Activated CD4-positive, alpha-beta T cell treated with anti-CD3 and anti-CD28 coated beads, Interleukin-2, amount 50 U/mL, for 48 hours (primary cell): ENCODE results near the gene DPF3.

ENCODE experiments used
- DNase-seq, 2 experiments: peaks; one replicate each; pipeline ENCODE4 v3.0.0-alpha.2; 2020

The DPF3 gene

GRCh38 chr14:72904218-72904617 is 10.3 kb upstream of the DPF3 start:
- no peak for DNase-seq

DNA sequence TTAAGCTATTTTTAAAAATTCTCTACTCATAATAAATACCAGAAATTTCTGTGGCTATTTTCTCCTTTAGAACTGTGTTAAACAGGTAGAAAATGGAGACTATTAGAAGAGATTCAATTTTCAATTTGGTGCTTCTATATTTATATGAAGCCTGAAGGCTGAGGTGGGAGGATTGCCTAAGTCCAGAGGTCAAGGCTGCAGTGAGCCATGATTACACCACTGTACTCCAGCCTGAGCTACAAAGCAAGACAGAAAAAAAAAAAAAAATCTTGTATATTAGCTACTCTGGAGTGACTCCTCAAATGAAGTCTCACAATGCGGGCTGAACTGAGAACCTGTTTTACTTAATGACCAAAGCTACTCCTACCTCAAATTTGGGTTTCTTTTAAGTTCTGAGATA is 9.8 kb upstream of the DPF3 start:
- DNase-seq: no peak

DNA sequence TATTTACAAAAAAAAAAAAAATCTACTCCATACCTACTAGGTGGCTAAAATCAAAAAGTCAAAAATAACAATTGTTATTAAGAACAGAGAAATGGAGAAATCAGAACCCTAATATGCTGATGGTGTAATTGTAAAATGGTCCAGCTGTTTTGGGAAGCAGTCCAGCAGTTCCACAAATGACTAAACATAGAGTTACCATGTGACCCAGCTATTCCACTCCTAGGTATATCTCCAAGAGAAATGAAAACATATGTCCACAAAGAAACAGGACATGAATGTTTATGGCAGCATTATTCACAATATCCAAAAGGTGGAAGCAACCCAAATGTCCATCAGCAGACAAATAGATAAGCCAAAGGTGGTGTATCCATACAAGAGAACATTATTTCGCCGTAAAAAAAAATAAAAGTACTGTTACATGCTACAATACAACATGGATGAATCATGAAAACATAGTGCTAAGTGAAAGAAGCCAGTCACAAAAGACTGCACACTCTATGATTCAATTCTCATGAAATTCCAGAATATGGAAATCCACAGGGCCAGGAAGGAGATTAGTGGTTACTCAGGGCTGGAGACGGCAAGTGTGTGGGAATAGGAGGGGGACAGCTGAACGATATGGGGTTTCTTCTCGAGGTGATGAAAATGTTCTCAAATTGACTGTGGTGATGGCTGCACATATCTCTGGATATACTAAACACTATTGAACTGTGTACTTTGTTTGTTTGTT is 9.1 kb upstream of the DPF3 start:
- DNase-seq: no peak

GRCh38 chr14:72901361-72901760 is 7.5 kb upstream of the DPF3 start:
- DNase-seq: no peak

DNA sequence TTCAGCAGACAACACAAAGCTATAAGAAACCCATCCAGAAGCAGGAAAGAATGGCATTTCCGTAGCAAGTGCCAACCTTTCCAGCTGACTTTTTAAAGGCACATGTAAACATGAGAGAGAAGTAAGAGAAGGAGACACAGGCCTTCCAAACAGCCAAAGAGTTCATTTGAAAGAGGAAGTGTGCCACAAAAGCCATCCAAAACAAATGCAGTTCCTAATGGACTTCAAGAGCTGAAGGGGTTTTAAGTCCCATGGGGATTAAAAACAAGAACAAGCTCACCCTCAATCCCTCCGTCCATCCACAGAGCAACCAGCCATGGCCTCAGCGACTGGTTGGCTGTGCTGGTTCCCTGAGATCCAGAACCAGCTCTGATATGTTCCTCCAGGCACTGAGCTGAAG is 4.5 kb upstream of the DPF3 start:
- DNase-seq: no peak

DNA sequence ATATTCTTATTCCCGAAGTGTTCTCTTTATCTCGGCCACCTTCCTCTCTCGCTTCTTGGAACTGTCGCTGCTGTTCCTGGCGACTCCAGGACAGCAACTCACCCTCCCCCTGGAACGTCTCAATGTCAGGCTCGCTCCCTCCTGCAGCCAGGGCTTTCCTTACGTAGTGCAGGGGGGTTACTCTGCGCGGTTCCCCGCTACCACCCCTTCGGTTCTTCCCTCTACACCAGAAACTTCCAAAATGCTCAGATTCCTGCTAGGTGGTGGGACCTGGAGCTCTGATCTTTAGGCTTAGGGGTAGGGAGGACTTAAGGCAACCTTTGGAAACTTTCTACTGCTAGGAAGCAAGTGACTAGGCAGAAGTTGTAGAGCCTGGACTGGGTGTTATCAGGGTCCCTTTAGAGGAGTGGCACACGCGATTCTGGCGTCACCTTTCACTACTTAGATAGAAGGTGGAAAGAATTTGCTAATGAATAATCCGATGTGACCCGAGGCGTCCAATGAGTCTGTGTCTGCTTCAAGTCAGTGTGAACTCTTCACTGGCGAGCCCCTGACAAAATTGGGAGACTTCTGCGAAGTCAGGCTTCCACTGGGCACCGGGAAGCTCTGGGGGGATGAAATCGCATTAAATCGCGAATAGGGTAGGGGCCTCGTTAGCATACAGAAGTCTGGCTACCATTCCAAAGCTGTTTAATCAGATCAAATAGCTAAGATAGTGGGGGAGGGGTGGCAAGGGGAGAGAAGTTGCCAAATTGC is 900 bp upstream of the DPF3 start:
- DNase-seq: peak in 1 of 2 experiments; percentile 4

- DNase-seq: no peak
Observed at GRCh38 chr14:72894323-72894622, 372 bp upstream of the DPF3 start.

DNA sequence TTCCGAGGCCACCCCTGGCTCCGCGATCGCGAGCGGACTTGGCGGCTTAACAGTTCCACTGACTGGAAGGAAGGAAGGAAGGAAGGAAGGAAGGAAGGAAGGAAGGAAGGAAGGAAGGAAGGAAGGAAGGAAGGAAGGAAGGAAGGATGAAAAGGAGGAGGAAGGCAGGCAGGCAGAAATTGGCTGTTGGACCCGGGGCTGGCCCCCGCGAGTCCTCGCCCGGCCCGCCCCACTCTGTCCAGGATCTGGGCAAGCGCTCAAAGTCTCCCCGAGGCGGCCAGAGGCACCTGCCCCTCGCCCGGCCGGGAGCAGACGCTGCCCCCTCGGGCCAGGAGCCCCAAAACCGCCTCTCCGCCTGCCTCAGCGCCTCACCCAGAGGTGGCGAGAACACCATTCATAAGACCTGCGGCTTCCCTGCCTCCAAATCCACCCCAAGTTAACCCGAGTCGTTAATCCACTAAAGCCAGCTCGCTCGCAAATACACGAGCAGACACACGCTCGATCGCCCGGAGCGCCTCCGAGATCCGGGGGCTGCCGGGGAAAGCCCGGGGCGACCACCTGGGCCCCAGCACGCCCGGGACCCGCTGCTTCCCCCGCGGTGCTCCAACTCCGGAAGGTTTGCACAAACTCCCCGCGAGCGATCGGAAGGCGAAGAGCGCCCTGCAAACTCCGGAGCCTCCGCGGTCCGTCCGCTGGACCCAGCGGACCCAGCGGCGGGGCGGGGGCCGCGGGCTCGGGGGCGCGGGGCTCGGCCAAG is 844 bp downstream of the DPF3 start:
- peak; percentile 28 for DNase-seq

DNA sequence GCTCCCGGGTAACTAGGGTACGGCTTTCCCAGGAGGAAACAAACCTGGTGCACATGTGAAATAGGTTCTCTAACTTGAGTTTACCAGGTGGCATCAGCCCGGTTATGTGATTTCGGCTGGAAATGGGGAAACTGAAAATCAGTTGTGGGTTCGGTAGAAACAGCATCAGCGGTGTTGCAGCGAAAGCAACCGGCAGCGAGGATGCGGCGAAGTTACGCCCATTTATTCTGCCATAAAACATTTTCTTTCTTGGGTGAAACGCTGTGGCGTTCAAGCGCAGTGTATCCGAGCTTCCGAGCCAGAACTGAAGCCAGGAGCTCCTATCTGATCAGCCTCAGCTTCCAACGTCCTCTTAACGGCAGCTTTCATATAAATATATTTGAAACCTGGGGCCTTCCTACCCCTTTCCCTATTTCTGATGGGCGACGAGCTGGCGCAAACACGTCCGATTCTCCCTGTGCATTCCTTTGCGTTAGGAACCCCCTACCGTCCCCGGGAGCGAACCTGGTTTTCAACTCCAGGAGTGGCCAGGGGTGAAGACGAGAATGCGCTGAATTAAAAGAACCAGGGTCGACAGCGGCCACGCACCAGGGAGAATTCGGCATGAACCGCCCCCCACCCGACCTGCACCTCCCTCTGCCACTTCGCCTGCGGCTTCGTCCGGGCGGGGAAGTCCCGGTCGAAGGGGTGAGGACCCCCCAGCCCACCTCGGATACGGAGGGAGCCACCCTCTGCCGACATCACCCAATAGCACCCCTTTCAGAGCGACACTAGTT is 1.6 kb downstream of the DPF3 start:
- DNase-seq: peak; percentile 16 to 33

DNA sequence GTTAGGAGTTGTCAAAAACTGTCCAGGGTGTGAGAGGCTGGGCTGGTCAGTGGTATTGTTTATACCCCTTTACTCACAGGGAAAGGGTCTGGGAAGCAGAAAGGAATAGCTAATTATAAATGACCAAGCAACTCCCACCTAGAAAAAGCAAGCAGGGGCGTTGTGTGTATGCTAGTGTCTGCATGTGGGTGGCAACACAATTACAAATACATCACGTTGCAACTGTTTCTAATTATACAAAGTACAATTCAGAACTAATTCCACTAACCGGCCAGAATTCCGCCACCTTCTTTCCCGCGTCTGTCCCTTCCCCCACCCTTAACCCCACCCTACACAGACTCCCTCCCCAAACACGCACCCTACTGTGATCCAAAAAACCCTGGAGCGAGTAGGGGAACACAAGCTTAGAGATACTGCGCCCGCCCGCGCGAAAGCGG is 2.2 kb downstream of the DPF3 start:
- DNase-seq: no peak

DNA sequence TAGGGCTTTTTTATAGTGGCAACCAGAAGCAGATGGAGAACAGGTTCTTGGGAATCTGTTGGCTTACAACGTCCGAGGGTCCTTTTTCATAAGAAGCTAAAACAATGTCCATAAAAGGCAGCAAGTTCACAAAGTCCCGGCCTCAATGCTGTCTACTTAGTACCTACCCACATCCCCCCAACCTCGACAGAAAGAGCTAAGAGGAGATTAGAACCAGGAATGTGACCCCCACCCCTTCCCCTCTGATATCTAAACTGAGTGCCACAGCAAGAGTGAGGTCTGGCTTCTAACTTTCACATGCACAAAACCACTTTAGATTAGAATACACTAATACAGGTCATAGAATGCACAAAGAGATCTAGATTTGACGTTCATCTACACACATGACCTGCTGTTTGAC is 4.5 kb downstream of the DPF3 start:
- no peak for DNase-seq

DNA sequence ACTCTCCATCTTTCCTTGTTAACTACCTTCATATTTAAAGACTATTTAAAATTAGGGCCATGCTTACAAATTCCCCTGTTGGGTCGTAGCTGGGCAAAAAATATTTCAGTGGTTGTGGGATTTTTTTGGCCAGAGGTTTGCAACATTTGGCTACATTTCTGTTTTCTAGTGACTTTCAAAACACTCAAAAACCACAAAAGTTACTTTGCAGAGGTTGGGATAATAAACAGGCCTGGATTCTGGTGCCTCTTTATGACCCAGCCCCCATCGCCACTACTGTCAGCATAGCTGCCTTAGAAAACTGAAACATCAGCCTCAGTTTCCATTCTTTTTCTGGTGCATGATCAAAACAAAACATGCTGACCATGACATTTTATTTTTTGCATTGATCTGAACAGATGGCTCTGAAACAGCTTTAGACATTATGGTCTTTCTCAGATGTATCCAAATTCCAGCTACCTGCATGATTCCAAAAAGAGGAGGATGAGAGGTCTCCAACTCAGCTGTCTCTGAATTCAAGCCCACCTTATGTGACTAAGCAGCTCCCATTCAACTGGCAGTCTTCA is 5.2 kb downstream of the DPF3 start:
- DNase-seq: no peak

DNA sequence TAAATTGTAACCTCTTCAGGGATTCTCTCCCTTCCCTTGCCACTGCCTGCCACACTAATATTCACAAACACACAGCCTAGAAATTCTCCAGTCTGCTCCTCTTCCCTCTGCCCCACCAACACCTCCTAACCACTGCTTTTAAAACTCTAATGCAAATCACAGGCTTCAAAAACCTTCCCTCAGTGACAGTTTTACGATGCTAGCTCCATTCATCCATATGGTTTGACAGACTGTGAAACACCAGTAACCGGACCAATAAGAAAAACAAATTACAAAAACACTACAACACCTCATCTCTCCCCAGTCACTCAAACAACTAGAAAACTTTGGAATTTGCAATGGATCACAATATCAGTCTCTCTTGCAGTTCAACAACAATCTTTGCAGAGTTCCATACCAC is 5.7 kb downstream of the DPF3 start:
- DNase-seq: no peak

DNA sequence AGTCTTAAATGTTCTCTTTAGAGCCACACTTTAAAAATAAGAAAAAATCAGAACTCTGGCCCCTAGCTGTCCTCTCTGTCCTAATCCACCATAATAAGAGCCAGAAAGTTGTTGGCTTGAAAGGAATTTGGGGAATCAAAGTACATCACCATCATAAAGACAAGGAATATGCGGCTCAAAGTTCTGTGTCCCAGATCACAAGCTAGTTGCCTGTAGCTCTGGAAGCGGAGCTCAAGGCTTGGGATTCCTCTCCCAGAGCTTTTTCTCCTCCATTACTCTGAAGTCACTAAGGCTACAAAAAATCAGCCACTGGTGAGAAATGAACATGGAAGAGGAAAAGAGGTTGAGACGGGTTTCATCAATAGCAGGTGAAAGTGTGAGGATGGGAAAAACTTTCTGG is 6.4 kb downstream of the DPF3 start:
- no peak for DNase-seq

- DNase-seq: no peak
Observed at GRCh38 chr14:72884386-72884785, 9.5 kb downstream of the DPF3 start.

GRCh38 chr14:72883961-72884360 is 9.9 kb downstream of the DPF3 start:
- peak in 1 of 2 experiments; percentile 6 for DNase-seq

- no peak for DNase-seq
Observed at GRCh38 chr14:72883109-72883508, 10.8 kb downstream of the DPF3 start.

- no peak for DNase-seq
Observed at GRCh38 chr14:72882463-72882862, 11.4 kb downstream of the DPF3 start.

DNA sequence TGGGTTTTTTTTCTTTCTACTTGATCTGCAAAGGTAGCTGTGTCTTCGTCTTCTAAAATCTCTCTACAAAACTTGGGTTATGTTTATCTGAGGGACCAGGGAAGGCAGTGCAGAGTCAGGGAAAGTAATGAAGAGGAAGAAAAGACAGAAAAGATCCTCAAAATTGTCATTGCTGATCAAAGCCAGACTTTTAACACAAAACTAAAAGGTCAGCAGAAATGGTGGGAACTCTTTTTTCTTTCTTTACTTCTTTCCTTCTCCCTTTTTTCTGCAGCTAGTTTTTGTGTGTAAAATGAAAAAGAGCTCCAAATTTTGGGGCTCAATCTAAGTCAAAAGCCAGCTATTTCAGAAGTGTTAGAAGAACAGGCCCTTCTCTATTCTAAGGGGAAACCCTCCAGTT is 11.9 kb downstream of the DPF3 start:
- no peak for DNase-seq

GRCh38 chr14:72881543-72881942 is 12.4 kb downstream of the DPF3 start:
- no peak for DNase-seq

GRCh38 chr14:72880820-72881219 is 13.1 kb downstream of the DPF3 start:
- DNase-seq: no peak

GRCh38 chr14:72880164-72880563 is 13.7 kb downstream of the DPF3 start:
- no peak for DNase-seq

GRCh38 chr14:72879431-72879830 is 14.5 kb downstream of the DPF3 start:
- no peak for DNase-seq
